AG04450 (cell line): ENCODE measurements around the gene KRTDAP. TPM values are rescaled to one million over a fixed set of nuclear protein-coding genes. Genes with fewer than 3 reads are reported as not detected.

Source experiments
- CTCF ChIA-PET: fragments of 300-600, 350-600 bp; formaldehyde crosslinking; extraction: SDS; loops from one replicate; lab custom pipeline; 2022; ENCODE audit warnings: antibody characterized with exemption, inconsistent platforms; lab: Charles Lee
- POLR2A ChIA-PET: fragments of 350-600 bp; formaldehyde crosslinking; extraction: SDS; loops from one replicate; lab custom pipeline; 2021; ENCODE audit warnings: antibody characterized with exemption, inconsistent platforms; lab: Yijun Ruan, JAX
- DNase-seq: peaks from one replicate; pipeline ENCODE4 v3.0.0-alpha.2; 2011; ENCODE audit warnings: low read depth, low spot score
- H3K27ac ChIP-seq: one replicate; pipeline ENCODE4 v1.5.1; 2012; ENCODE audit warnings: low read depth, low read length, control low read depth
- H3K27me3 ChIP-seq: one replicate; pipeline ENCODE4 v1.6.0; 2012; ENCODE audit warnings: low read length; ENCODE audit not compliant: control insufficient read depth, insufficient read depth
- H3K4me3 ChIP-seq: 2 replicates; pipeline ENCODE4 v1.5.1; 2011; ENCODE audit warnings: mild to moderate bottlenecking, low read depth, low read length, control low read depth
- H3K9me3 ChIP-seq: 2 replicates; pipeline ENCODE4 v1.5.1; 2012; ENCODE audit warnings: low read length; ENCODE audit not compliant: control insufficient read depth, insufficient read depth
- polyA plus RNA-seq: library from polyadenylated mRNA; depleted of rRNA; stranded (reverse); fragments of >200 nt; gene quantifications from 2 replicates; pipeline ENCODE4 v1.2.3, GENCODE V29; 2011
- TF ChIP-seq, protein P1 (sequence below): IDR thresholded peaks from 2 replicates; pipeline ENCODE4 v1.5.1; 2011; ENCODE audit warnings: low read depth, low read length, control low read depth, inconsistent platforms

The KRTDAP gene
- polyA plus RNA-seq, 1 experiment = not detected

DNA sequence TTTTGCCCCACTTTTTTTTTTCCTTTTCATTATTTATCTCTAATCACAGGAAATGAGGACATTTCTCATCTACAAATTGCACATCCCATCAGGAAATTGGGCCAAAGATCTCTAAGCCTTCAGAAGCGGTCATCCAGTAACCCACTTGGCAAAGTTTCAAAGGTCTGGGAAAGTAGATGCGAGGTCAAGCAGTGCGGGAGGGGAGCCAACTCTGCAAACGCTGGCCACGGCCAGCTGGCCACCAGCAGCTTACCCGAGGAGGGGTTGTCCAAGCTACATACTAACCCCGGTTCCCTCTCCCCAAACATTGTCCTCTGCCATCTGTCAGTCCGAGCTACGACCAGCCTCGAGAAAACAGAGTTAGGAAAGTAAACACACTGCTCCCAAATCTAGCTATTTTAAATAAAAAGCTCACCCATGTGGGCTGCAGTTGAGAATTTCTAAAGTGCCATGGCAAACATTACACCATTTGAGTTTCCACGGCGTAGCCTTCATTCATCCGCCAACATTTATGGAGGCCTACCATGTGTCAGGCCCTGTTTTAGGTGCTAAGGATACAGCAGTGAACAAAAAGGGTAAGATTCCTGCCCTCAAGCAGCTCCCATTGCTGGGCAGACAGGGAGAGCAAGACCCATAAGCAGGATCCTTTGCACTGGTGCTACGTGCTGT, 30.7 kb downstream of the KRTDAP start:
- CTCF ChIA-PET = interaction anchor here (1.3 kb wide), 1 partner anchor 35 kb away, joined by 3 read pairs; no protein-coding TSS in a partner anchor
- Histone ChIP-seq H3K9me3 (no peaks in the 10 kb centered on the region), H3K27me3 (no peaks in the 10 kb centered on the region), H3K4me3 (no peak overlapping the region), H3K27ac (no peak overlapping the region)
- TF ChIP-seq, protein P1, sequence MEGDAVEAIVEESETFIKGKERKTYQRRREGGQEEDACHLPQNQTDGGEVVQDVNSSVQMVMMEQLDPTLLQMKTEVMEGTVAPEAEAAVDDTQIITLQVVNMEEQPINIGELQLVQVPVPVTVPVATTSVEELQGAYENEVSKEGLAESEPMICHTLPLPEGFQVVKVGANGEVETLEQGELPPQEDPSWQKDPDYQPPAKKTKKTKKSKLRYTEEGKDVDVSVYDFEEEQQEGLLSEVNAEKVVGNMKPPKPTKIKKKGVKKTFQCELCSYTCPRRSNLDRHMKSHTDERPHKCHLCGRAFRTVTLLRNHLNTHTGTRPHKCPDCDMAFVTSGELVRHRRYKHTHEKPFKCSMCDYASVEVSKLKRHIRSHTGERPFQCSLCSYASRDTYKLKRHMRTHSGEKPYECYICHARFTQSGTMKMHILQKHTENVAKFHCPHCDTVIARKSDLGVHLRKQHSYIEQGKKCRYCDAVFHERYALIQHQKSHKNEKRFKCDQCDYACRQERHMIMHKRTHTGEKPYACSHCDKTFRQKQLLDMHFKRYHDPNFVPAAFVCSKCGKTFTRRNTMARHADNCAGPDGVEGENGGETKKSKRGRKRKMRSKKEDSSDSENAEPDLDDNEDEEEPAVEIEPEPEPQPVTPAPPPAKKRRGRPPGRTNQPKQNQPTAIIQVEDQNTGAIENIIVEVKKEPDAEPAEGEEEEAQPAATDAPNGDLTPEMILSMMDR = no peak
- POLR2A ChIA-PET = no interaction called here
- no peak for DNase-seq

- TF ChIP-seq, protein P1 = no peak
- Histone ChIP-seq H3K9me3 (no peaks in the 10 kb centered on the region), H3K27ac (no peak overlapping the region), H3K27me3 (no peaks in the 10 kb centered on the region), H3K4me3 (no peak overlapping the region)
- no peak for DNase-seq
- ChIA-PET POLR2A (no interaction called here), CTCF (interaction anchor here (1.3 kb wide), 1 partner anchor 36 kb away, joined by 3 read pairs; no protein-coding TSS in a partner anchor)
Measured at GRCh38 chr19:35458731-35459391, 31.4 kb downstream of the KRTDAP start.

- TF ChIP-seq, protein P1 = no peak
- Histone ChIP-seq H3K4me3 (no peak overlapping the region), H3K9me3 (no peaks in the 10 kb centered on the region), H3K27me3 (no peaks in the 10 kb centered on the region), H3K27ac (no peak overlapping the region)
- no peak for DNase-seq
- CTCF ChIA-PET = interaction anchor here (1.3 kb wide), 1 partner anchor 37 kb away, joined by 3 read pairs; no protein-coding TSS in a partner anchor
- POLR2A ChIA-PET = no interaction called here
Measured at GRCh38 chr19:35458192-35458591, 32.1 kb downstream of the KRTDAP start.

- Histone ChIP-seq H3K9me3 (no peaks in the 10 kb centered on the region), H3K27ac (no peak overlapping the region), H3K27me3 (no peaks in the 10 kb centered on the region), H3K4me3 (no peak overlapping the region)
- TF ChIP-seq, protein P1 = no peak
- ChIA-PET POLR2A (no interaction called here), CTCF (no interaction called here)
- no peak for DNase-seq
Measured at GRCh38 chr19:35457173-35457572, 33.1 kb downstream of the KRTDAP start.

DNA sequence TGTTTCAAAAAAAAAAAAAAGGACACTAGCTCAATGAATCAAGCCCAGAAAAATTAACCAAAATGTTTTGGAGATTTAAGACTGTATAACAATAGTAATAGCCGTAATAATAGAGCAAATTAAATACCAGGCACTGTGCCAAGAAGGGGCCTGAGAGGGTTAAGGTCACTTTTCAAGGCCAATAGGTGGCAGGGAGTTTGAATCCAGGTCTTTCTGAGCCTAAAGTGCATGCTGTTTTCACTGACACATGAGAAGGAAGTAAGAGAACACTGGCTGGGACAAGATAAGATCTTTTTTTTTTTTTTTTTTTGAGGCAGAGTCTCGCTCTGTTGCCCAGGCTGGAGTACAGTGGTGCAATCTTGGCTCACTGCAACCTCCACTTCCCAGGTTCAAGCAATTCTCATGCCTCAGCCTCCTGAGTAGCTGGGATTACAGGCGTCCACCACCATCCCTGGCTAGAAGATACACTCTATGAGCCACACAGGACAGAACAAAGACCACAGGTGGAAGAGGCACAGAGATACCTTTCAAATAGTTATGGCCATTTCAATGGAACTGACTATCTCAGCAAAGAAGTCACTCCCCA, 34.6 kb downstream of the KRTDAP start:
- Histone ChIP-seq H3K27ac (no peak overlapping the region), H3K27me3 (no peaks in the 10 kb centered on the region), H3K9me3 (no peaks in the 10 kb centered on the region), H3K4me3 (no peak overlapping the region)
- POLR2A ChIA-PET = no interaction called here
- CTCF ChIA-PET = no interaction called here
- no peak for DNase-seq
- TF ChIP-seq, protein P1 = no peak
